NT2/D1 (cell line): Measurements from ENCODE around the gene TWSG1.

Source experiments
- SUZ12 ChIP-seq: IDR thresholded peaks from 2 replicates; pipeline ENCODE4 v1.6.1; 2011; ENCODE audit not compliant: insufficient read length, insufficient read depth; ENCODE audit errors: extremely low read depth
- YY1 ChIP-seq: IDR thresholded peaks from 2 replicates; pipeline ENCODE4 v1.6.1; 2011; ENCODE audit not compliant: insufficient read length, insufficient read depth
- ZNF274 ChIP-seq: IDR thresholded peaks from 2 replicates; pipeline ENCODE4 v1.6.1; 2011; ENCODE audit warnings: mild to moderate bottlenecking, low read depth, low read length

GRCh38 chr18:9334973-9335696 is 562 bp downstream of the TWSG1 start:
- TF ChIP-seq YY1 = no peak
- no peak for TF ChIP-seq ZNF274
- TF ChIP-seq SUZ12 = no peak
